HepG2 (cell line): ENCODE measurements around the gene ANKRD40CL. TPM values are rescaled to one million over a fixed set of nuclear protein-coding genes. Genes with fewer than 3 reads are reported as not detected.

Source experiments
- ATAC-seq: fragments of 200-7000 bp; cut with Tn5 transposase; 3 replicates; pipeline ENCODE4 v1.9.1; 2020; ENCODE audit warnings: mild to moderate bottlenecking, moderate library complexity
- BruUV-seq: library from RNA; stranded (reverse); fragments of 400-500 nt; replicated peaks from 2 replicates; lab custom pipeline; 2021; lab: Mats Ljungman, UMichigan
- CTCF ChIA-PET: fragments of 300-600 bp; formaldehyde crosslinking; extraction: SDS; loops from one replicate; lab custom pipeline; 2021; ENCODE audit warnings: low total read pairs, inconsistent platforms, low intra/inter-chr PET ratio; lab: Yijun Ruan, JAX
- POLR2A ChIA-PET: fragments of 350-600 bp; sonication (Branson Sonifier 250); formaldehyde crosslinking; loops from one replicate; lab custom pipeline; 2020; ENCODE audit warnings: antibody characterized with exemption, inconsistent platforms; lab: Yijun Ruan, JAX
- DNase-seq: peaks from one replicate; pipeline ENCODE4 v3.0.0-alpha.2; 2015; ENCODE audit warnings: low spot score
- FAIRE-seq: peaks from 3 replicates; lab custom pipeline; 2011; peaks lifted over from hg19 to GRCh38; lab: Jason Lieb, UNC
- H2AFZ ChIP-seq: one replicate; pipeline ENCODE4 v1.6.1; 2011; ENCODE audit warnings: low read length, inconsistent platforms
- H3K27ac ChIP-seq: fragments of 300-600 bp; 3 replicates; pipeline ENCODE4 v1.8.0; 2011; ENCODE audit warnings: mixed run types, mild to moderate bottlenecking, mixed read lengths, low read length, inconsistent platforms; ENCODE audit not compliant: insufficient read depth; ENCODE audit errors: extremely low read length
- H3K27me3 ChIP-seq, 2 experiments: fragments of 200-600 bp in 1 of 2; 2 replicates in 1 of 2; 3 replicates in 1 of 2; pipeline versions ENCODE4 v1.6.0 to v1.8.0; 2011; ENCODE audit warnings: low read length in 2 of 2, mild to moderate bottlenecking in 2 of 2, moderate library complexity in 2 of 2, inconsistent platforms in 1 of 2; ENCODE audit not compliant: insufficient read depth in 2 of 2, control insufficient read depth in 1 of 2
- H3K36me3 ChIP-seq, 2 experiments: fragments of 200-600 bp in 1 of 2; replicated peaks in 1 of 2; 2 replicates in 1 of 2; 3 replicates in 1 of 2; pipeline versions ENCODE4 v1.5.1 to v1.8.0; 2011; ENCODE audit warnings: low read length in 2 of 2, inconsistent platforms in 1 of 2; ENCODE audit not compliant: insufficient read depth in 2 of 2, control insufficient read depth in 1 of 2
- H3K4me1 ChIP-seq: 2 replicates; pipeline ENCODE4 v1.5.1; 2012; ENCODE audit warnings: low read length, inconsistent platforms; ENCODE audit not compliant: insufficient read depth
- H3K4me2 ChIP-seq: 2 replicates; pipeline ENCODE4 v1.6.0; 2011; ENCODE audit warnings: low read depth, low read length, inconsistent platforms
- H3K4me3 ChIP-seq, 3 experiments: fragments of 200-600 bp in 1 of 3; sonication (generic), shearing (Covaris generic) in 1 of 3; replicated peaks in 1 of 3; 2 replicates each; pipeline ENCODE4 v1.5.1; 2011 to 2016; ENCODE audit warnings: low read length in 3 of 3, inconsistent platforms in 2 of 3, low read depth in 2 of 3, mild to moderate bottlenecking in 2 of 3, control low read depth in 1 of 3, mixed read lengths in 1 of 3; ENCODE audit not compliant: insufficient read depth in 1 of 3
- H3K79me2 ChIP-seq: one replicate; pipeline ENCODE4 v1.6.1; 2011; ENCODE audit warnings: low read length, inconsistent platforms; ENCODE audit not compliant: insufficient read depth
- H3K9ac ChIP-seq: 2 replicates; pipeline ENCODE4 v1.6.0; 2011; ENCODE audit warnings: mild to moderate bottlenecking, low read depth, low read length, inconsistent platforms; ENCODE audit not compliant: insufficient read depth
- H3K9me3 ChIP-seq: 2 replicates; pipeline ENCODE4 v1.5.1; 2012; ENCODE audit warnings: mild to moderate bottlenecking, low read length
- H4K20me1 ChIP-seq: 2 replicates; pipeline ENCODE4 v1.6.0; 2011; ENCODE audit warnings: inconsistent platforms, mild to moderate bottlenecking, low read length, moderate library complexity; ENCODE audit not compliant: insufficient read depth
- ATF3 ChIP-seq: sonication (generic); formaldehyde crosslinking; IDR thresholded peaks from 2 replicates; pipeline ENCODE4 v1.4.0; 2020; ENCODE audit warnings: missing genetic modification reagents
- ATF7 ChIP-seq, 2 experiments: fragments of 450-650 bp in 1 of 2; sonication (generic) in 1 of 2; formaldehyde crosslinking in 1 of 2; IDR thresholded peaks; 2 replicates each; pipeline versions ENCODE4 v1.4.0 to v1.6.1; 2016 to 2020; ENCODE audit warnings: antibody characterized with exemption in 1 of 2, mild to moderate bottlenecking in 1 of 2, missing genetic modification reagents in 1 of 2
- GMEB2 ChIP-seq: IDR thresholded peaks from 2 replicates; pipeline ENCODE4 v1.6.1; 2016; ENCODE audit warnings: missing biosample characterization, missing genetic modification reagents, low read depth
- HNF4A ChIP-seq: sonication (generic); formaldehyde crosslinking; IDR thresholded peaks from 2 replicates; pipeline ENCODE4 v1.4.0; 2020; ENCODE audit warnings: missing genetic modification reagents
- HOMEZ ChIP-seq: IDR thresholded peaks from 2 replicates; pipeline ENCODE4 v1.6.1; 2016; ENCODE audit warnings: low read depth
- MAFF ChIP-seq: IDR thresholded peaks from 2 replicates; pipeline ENCODE4 v1.6.1; 2011; ENCODE audit warnings: low read depth, low read length, improper control_type of control experiment
- TOPORS ChIP-seq: sonication (generic); formaldehyde crosslinking; IDR thresholded peaks from 2 replicates; pipeline ENCODE4 v1.8.0; 2023; ENCODE audit warnings: mild to moderate bottlenecking, missing genetic modification reagents
- ZHX1 ChIP-seq: sonication (generic); formaldehyde crosslinking; IDR thresholded peaks from 2 replicates; pipeline ENCODE4 v1.8.1; 2022; ENCODE audit warnings: low read depth, mild to moderate bottlenecking, missing genetic modification reagents
- ZNF138 ChIP-seq: sonication (generic); formaldehyde crosslinking; IDR thresholded peaks from 2 replicates; pipeline ENCODE4 v1.5.0; 2020; ENCODE audit warnings: mild to moderate bottlenecking, low read depth, missing genetic modification reagents
- ZNF280B ChIP-seq: sonication (generic); formaldehyde crosslinking; IDR thresholded peaks from 2 replicates; pipeline ENCODE4 v1.5.0; 2020; ENCODE audit warnings: missing genetic modification reagents, mild to moderate bottlenecking, borderline replicate concordance
- ZNF33B ChIP-seq: sonication (generic); formaldehyde crosslinking; IDR thresholded peaks from 2 replicates; pipeline ENCODE4 v1.5.1; 2020; ENCODE audit warnings: mild to moderate bottlenecking, missing genetic modification reagents
- ZNF460 ChIP-seq: sonication (generic); formaldehyde crosslinking; IDR thresholded peaks from 2 replicates; pipeline ENCODE4 v1.5.1; 2020; ENCODE audit warnings: missing genetic modification reagents, mild to moderate bottlenecking, borderline replicate concordance
- ZNF550 ChIP-seq: sonication (generic); formaldehyde crosslinking; IDR thresholded peaks from 2 replicates; pipeline ENCODE4 v1.4.0; 2020; ENCODE audit warnings: mild to moderate bottlenecking, missing genetic modification reagents, borderline replicate concordance
- ZNF747 ChIP-seq: sonication (generic); formaldehyde crosslinking; IDR thresholded peaks from 2 replicates; pipeline ENCODE4 v1.8.1; 2023; ENCODE audit warnings: missing genetic modification reagents, mild to moderate bottlenecking, borderline replicate concordance
- ZNF75D ChIP-seq: sonication (generic); formaldehyde crosslinking; IDR thresholded peaks from 2 replicates; pipeline ENCODE4 v1.8.1; 2023; ENCODE audit warnings: missing genetic modification reagents, mild to moderate bottlenecking, borderline replicate concordance
- WGBS: methylation state at CpG from one replicate; pipeline ENCODE4 v1.1.6; 2017; ENCODE audit warnings: low lambda C conversion rate; 5-methylcytosine and 5-hydroxymethylcytosine counted together
- in situ Hi-C: cut with HindIII; loops from 2 replicates; pipeline ENCODE4 v1.10.0; 2017; ENCODE audit warnings: low pct_unique_long_range_greater_than_20kb; ENCODE audit not compliant: extremely low pct_ligation_motif_present
- intact Hi-C: fragments of 100-400 bp; cut with micrococcal nuclease; formaldehyde crosslinking; loops from one replicate; pipeline ENCODE4 v1.10.0; 2022; ENCODE audit not compliant: unreplicated experiment
- polyA plus RNA-seq, 8 experiments: library from polyadenylated mRNA; depleted of rRNA in 3 of 8; stranded (reverse) in 7 of 8; unstranded in 1 of 8; fragments of >200 nt; fragmentation: Illumina TruSeq in 4 of 8; extraction: Trizol in 4 of 8; gene quantifications; 2 replicates each; pipeline versions ENCODE4 v1.2.1 to v1.2.3, GENCODE V29; 2011 to 2016; ENCODE audit warnings: low read depth in 4 of 8, missing spikeins in 1 of 8, mixed read lengths in 1 of 8; ENCODE audit not compliant: insufficient read depth in 1 of 8
- total RNA-seq, 5 experiments: library from RNA; depleted of rRNA; stranded (reverse); fragments of >200 nt; fragmentation: Illumina TruSeq; extraction: Trizol; gene quantifications; 2 replicates each; pipeline ENCODE4 v1.2.3, GENCODE V29; 2016; ENCODE audit warnings: low read depth in 1 of 5

The ANKRD40CL gene
- total and polyA plus RNA-seq, 2 of the 13 experiments (the other 11 are each of a cell fraction or from before 2014, with no cell fraction given), result 0.03 to 0.11 TPM

- no peaks in the 10 kb centered on the region for H3K79me2 ChIP-seq
- no peak overlapping the region for H3K4me3 ChIP-seq
- no TSS peak for BruUV-seq
- CTCF ChIA-PET, result no interaction called here
- no peak overlapping the region for H3K27ac ChIP-seq
- no peaks in the 10 kb centered on the region for H4K20me1 ChIP-seq
- H3K36me3 ChIP-seq, result no peaks in the 10 kb centered on the region
- in situ Hi-C loops, result no loop called here
- WGBS, result 68% methylated on average over 6 of the region's 6 CpGs
- no peak overlapping the region for H2AFZ ChIP-seq
- POLR2A ChIA-PET, result no interaction called here
- no peak overlapping the region for H3K4me2 ChIP-seq
- H3K9me3 ChIP-seq, result no peaks in the 10 kb centered on the region
- intact Hi-C loops, result no loop called here
- ATAC-seq, result no peak
- FAIRE-seq, result no peak
- H3K9ac ChIP-seq, result no peak overlapping the region
- peaks cover 21% of the 10 kb centered on the region for H3K4me1 ChIP-seq
- DNase-seq, result no peak
- H3K27me3 ChIP-seq, result peaks cover 4 to 36% of the 10 kb centered on the region in 2 experiments; a peak in 4 of 5 replicates
- TF ChIP-seq HOMEZ (CRISPR knock-in tag) (no peak), ATF7 (IDR thresholded peaks at IDR 0.05) (no peak), ATF7 (CRISPR knock-in tag; IDR thresholded peaks at IDR 0.05) (no peak), ZNF33B (CRISPR knock-in tag) (no peak), ZNF280B (CRISPR knock-in tag) (no peak), ZNF747 (CRISPR knock-in tag) (no peak), GMEB2 (CRISPR knock-in tag) (no peak), ZNF460 (no peak), HNF4A (CRISPR knock-in tag) (no peak), ZNF138 (CRISPR knock-in tag) (no peak), ZHX1 (CRISPR knock-in tag) (no peak), ZNF550 (CRISPR knock-in tag) (no peak), ATF3 (CRISPR knock-in tag) (no peak), TOPORS (CRISPR knock-in tag) (no peak), ZNF75D (CRISPR knock-in tag) (no peak), MAFF (no peak)
These were observed 27.0 kb upstream of the ANKRD40CL start for GRCh38 chr17:50794361-50794760.
